ENCODE data around the gene POLR2E. TPM values are rescaled to one million over a fixed set of nuclear protein-coding genes. Genes with fewer than 3 reads are reported as not detected.

POLR2E gene
- total RNA-seq, 2 donors from 2014 or later = 24.9 to 78.1 TPM

- intact Hi-C loops (cut with DNase I) = no loop called here
- no peak for DNase-seq
These were observed 1.8 kb downstream of the POLR2E start for GRCh38 chr19:1093330-1093729.

DNA sequence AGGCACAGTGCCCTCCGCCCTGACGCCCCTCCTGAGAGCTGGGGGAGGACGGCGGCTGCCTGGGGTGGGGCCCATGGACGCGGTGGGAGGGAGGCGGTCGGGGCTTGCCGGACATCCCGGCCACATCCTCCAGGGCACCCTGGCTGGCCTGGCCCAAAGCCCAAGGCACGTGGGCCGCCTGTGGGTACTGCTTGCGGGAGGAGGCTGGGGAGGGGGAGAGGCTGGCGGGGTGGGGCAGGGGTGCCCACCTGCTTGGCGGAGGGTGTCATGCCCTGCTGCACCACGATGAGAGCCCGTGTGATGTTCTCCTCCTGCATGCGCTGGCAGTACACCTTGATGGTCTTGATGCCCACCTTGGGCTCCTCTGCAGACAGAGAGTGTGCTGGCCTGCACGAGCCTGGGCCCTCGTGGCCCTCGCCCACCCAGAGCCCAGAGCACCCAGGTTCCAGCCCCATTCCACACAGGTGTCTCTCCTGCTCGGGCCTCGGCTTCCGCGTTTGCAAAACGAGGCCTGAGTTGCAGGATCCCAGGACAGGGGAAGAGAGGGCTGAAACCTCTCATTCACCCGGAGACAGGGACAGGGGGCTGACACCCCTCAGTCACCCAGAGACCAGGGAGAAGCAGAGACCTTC lies 3.5 kb downstream of the POLR2E start:
- Histone ChIP-seq H3K4me1 (peaks cover 25% of the 10 kb centered on the region), H3K27ac (no peak overlapping the region), H3K27me3 (no peaks in the 10 kb centered on the region), H3K36me3 (replicated peaks in 1 of 2; ENCODE audit: insufficient read depth in 1 of 2, low read depth in 2 of 2) (peaks cover 2 to 11% of the 10 kb centered on the region in 2 donors), H3K9me3 (no peaks in the 10 kb centered on the region), H3K4me3 (no peak overlapping the region)
- no peak for DNase-seq
- TF ChIP-seq POLR2A (IDR thresholded peaks at IDR 0.05) = no peak
- TF ChIP-seq CTCF (IDR thresholded peaks at IDR 0.05) = no peak
- no peak for ATAC-seq
- WGBS, 2 donors = 93 to 100% methylated on average over 1 to 19 of the region's 27 CpGs
- intact Hi-C loops (cut with DNase I) = no loop called here

More at GRCh38 chr19:1093330-1093729, 1.8 kb downstream of the POLR2E start:
- Histone ChIP-seq H3K27me3 (no peaks in the 10 kb centered on the region), H3K4me3 (no peak overlapping the region), H3K36me3 (replicated peaks in 1 of 2; ENCODE audit: insufficient read depth in 1 of 2, low read depth in 2 of 2) (peaks cover 2 to 11% of the 10 kb centered on the region in 2 donors), H3K4me1 (peaks cover 25% of the 10 kb centered on the region), H3K9me3 (no peaks in the 10 kb centered on the region), H3K27ac (no peak overlapping the region)
- WGBS, 2 donors = 82 to 88% methylated on average over 15 of the region's 15 CpGs
- no peak for ATAC-seq
- TF ChIP-seq POLR2A (IDR thresholded peaks at IDR 0.05) (no peak), CTCF (IDR thresholded peaks at IDR 0.05) (no peak)

DNA sequence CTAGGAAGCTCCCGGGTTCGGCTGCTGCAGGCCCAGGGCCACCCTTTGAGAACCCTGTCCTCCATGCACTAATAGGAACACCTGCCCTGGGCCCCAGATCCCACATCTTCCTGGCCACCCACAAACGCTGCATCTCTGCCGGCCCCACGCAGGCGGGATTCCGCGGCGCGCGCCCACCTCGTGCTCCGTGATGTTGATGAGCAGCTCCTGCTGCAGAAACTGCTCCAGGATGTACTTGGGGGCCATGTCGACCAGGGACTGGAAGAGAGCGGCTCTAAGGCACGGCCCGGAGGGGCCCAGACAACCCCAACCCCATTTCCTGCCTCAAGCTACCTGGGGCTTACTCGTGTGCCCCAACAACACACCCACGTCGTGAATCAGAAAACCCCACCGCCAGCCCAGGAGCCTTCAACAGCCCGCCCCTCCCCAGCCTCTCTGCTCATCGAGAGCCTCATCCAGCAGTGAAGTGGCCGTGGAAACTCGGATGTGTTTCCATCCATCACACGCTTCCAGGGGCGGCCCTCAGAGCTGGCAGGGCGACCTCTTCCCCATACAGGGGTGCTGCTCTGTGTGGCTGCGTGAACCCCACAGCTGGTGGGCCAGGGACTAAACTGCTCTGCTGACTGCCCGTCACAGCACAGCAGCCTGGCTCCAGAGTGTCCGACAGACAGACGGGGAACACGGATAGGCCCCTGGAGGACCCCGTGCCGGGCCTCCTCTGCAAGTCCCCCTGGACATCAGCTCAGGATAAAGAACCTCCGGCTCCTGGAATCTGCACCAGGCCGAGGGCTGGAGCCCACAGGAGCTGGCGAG lies 4.2 kb downstream of the POLR2E start:
- no peaks in the 10 kb centered on the region for H3K27me3 ChIP-seq
- 91 to 93% methylated on average over 21 to 38 of the region's 38 CpGs for WGBS, 2 donors
- H3K9me3 ChIP-seq = no peaks in the 10 kb centered on the region
- peaks cover 2 to 11% of the 10 kb centered on the region in 2 donors for H3K36me3 ChIP-seq (replicated peaks in 1 of 2; ENCODE audit: insufficient read depth in 1 of 2, low read depth in 2 of 2)
- no peak overlapping the region for H3K4me3 ChIP-seq
- no peak for ATAC-seq
- no peak for TF ChIP-seq CTCF (IDR thresholded peaks at IDR 0.05)
- no peak for TF ChIP-seq POLR2A (IDR thresholded peaks at IDR 0.05)
- no peak overlapping the region for H3K27ac ChIP-seq
- H3K4me1 ChIP-seq = peaks cover 25% of the 10 kb centered on the region
- DNase-seq = no peak
- intact Hi-C loops (cut with DNase I) = no loop called here

- intact Hi-C loops (cut with DNase I) = no loop called here
- Histone ChIP-seq H3K27ac (no peak overlapping the region), H3K4me3 (no peak overlapping the region), H3K9me3 (no peaks in the 10 kb centered on the region), H3K27me3 (no peaks in the 10 kb centered on the region), H3K4me1 (peaks cover 19% of the 10 kb centered on the region), H3K36me3 (replicated peaks in 1 of 2; ENCODE audit: insufficient read depth in 1 of 2, low read depth in 2 of 2) (peaks cover 2 to 11% of the 10 kb centered on the region in 2 donors)
- TF ChIP-seq POLR2A (IDR thresholded peaks at IDR 0.05) (no peak), CTCF (IDR thresholded peaks at IDR 0.05) (no peak)
- DNase-seq (no peak), ATAC-seq (no peak)
- 76% methylated on average over 15 of the region's 22 CpGs; no CpG with 5 or more reads in 1 of the 2 donors for WGBS, 2 donors
These were observed 5.3 kb downstream of the POLR2E start for GRCh38 chr19:1089891-1090290.

Data from body of pancreas (tissue), 4 donors.